Endodermal cell (in vitro differentiated cells): ENCODE measurements around the gene GNAO1. TPM values are rescaled to one million over a fixed set of nuclear protein-coding genes. Genes with fewer than 3 reads are reported as not detected.
A peak's percentile ranks its signal among the peaks of the same experiment; 100 is the strongest.

Experiments used
- DNase-seq: peaks from one replicate; pipeline ENCODE4 v3.0.0-alpha.2; 2017
- H3K27ac ChIP-seq: 2 replicates; pipeline ENCODE4 v1.5.1; 2013; ENCODE audit warnings: mild to moderate bottlenecking, low read depth, low read length, moderate library complexity
- H3K27me3 ChIP-seq: 2 replicates; pipeline ENCODE4 v1.6.1; 2013; ENCODE audit warnings: mild to moderate bottlenecking, low read length, moderate library complexity; ENCODE audit not compliant: insufficient read depth, control insufficient read depth, poor library complexity, severe bottlenecking
- H3K36me3 ChIP-seq: 2 replicates; pipeline ENCODE4 v1.7.0; 2013; ENCODE audit warnings: mild to moderate bottlenecking, low read length, moderate library complexity; ENCODE audit not compliant: control insufficient read depth, insufficient read depth
- H3K4me1 ChIP-seq: one replicate; pipeline ENCODE4 v1.7.0; 2013; ENCODE audit warnings: low read length; ENCODE audit not compliant: control insufficient read depth, insufficient read depth
- H3K4me3 ChIP-seq: 2 replicates; pipeline ENCODE4 v1.5.1; 2013; ENCODE audit warnings: mild to moderate bottlenecking, low read length, moderate library complexity
- H3K9ac ChIP-seq: 2 replicates; pipeline ENCODE4 v1.6.1; 2013; ENCODE audit warnings: mild to moderate bottlenecking, low read length, moderate library complexity; ENCODE audit not compliant: poor library complexity, severe bottlenecking; ENCODE audit errors: extremely low read depth
- H3K9me3 ChIP-seq: 2 replicates; pipeline ENCODE4 v1.6.1; 2013; ENCODE audit warnings: mild to moderate bottlenecking, low read length, moderate library complexity; ENCODE audit not compliant: control insufficient read depth
- H3K27ac Mint-ChIP-seq: 2 replicates; pipeline ENCODE4 v1.8.0; 2020; ENCODE audit warnings: mixed read lengths
- H3K27me3 Mint-ChIP-seq: 2 replicates; pipeline ENCODE4 v1.8.0; 2021; ENCODE audit warnings: mild to moderate bottlenecking, mixed read lengths; ENCODE audit not compliant: insufficient read depth
- H3K36me3 Mint-ChIP-seq: 2 replicates; pipeline ENCODE4 v1.8.0; 2020; ENCODE audit warnings: low read depth, mixed read lengths
- H3K4me1 Mint-ChIP-seq: 2 replicates; pipeline ENCODE4 v1.8.0; 2020; ENCODE audit warnings: mixed read lengths
- H3K4me3 Mint-ChIP-seq: 2 replicates; pipeline ENCODE4 v1.8.0; 2020; ENCODE audit warnings: mild to moderate bottlenecking, moderate library complexity, mixed read lengths
- H3K9me3 Mint-ChIP-seq: 2 replicates; pipeline ENCODE4 v1.8.0; 2020; ENCODE audit warnings: mild to moderate bottlenecking, mixed read lengths
- WGBS, 2 experiments: methylation state at CpG; one replicate each; pipeline versions ENCODE4 v1.1.5 to v1.1.7; 2013; ENCODE audit warnings: missing lambda C conversion rate in 2 of 2, mixed read lengths in 1 of 2; ENCODE audit not compliant: insufficient coverage in 1 of 2, insufficient read length in 1 of 2; 5-methylcytosine and 5-hydroxymethylcytosine counted together
- total RNA-seq, 2 donors: library from RNA; stranded (reverse); fragmentation: NEBNext Ultra II Directional in 1 of 2; extraction: Animal tissue kit (Norgen Biotek cat#: 25700) in 1 of 2; gene quantifications; 2 replicates in 1 of 2; 3 replicates in 1 of 2; pipeline ENCODE4 v1.2.1, GENCODE V29; 2021
- TF ChIP-seq, protein P1 (sequence below): fragments of 200-600 bp; sonication (generic); conservative IDR thresholded peaks from 2 replicates; pipeline ENCODE4 v1.5.0; 2021; ENCODE audit warnings: antibody characterized with exemption, mild to moderate bottlenecking

GNAO1 gene
- total RNA-seq, 2 donors from 2014 or later: 2.7 to 7.1 TPM

DNA sequence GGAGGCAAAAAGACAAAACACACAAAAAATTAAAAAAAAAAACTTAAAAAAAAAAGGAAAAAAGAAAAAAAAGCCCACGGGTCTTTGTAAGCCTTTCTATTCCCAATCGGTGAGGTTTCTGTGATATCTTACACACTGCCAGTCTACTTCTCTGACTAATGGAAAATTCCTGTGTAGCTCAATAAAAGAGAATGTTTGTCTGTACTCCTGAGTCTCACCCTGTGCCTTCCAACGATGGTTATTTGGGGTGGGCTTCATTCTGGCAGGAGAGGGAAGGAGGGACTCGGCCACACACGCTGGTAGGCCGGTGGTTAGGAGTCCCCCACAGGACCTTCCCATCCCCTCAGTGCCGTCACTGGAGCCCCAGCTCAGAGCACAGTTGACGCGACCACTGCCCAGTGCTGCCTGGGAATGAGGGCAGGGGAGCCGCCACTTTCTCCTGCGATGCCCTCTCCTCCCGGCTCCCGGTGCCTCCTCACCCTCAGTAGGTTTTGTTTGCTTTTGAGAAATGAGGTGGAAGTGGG is 166.0 kb downstream of the GNAO1 start:
- Histone ChIP-seq H3K4me3 (peak overlapping the region; percentile 61), H3K27ac (no peak overlapping the region)
- peak overlapping the region; percentile 82 for H3K27ac Mint-ChIP-seq

GRCh38 chr16:56357765-56358322 is 166.6 kb downstream of the GNAO1 start:
- H3K4me1 Mint-ChIP-seq: peaks cover 34% of the 10 kb centered on the region
- H3K27ac ChIP-seq: no peak overlapping the region
- peak overlapping the region; percentile 57 for H3K4me3 Mint-ChIP-seq
- no peaks in the 10 kb centered on the region for H3K27me3 ChIP-seq
- no peaks in the 10 kb centered on the region for H3K27me3 Mint-ChIP-seq
- peak overlapping the region; percentile 2 for H3K27ac Mint-ChIP-seq
- H3K4me3 ChIP-seq: no peak overlapping the region
- 83 to 88% methylated on average over 11 to 13 of the region's 13 CpGs for WGBS, 2 experiments
- H3K9me3 ChIP-seq: no peaks in the 10 kb centered on the region
- peaks cover 11% of the 10 kb centered on the region for H3K36me3 Mint-ChIP-seq
- H3K4me1 ChIP-seq: peaks cover 12% of the 10 kb centered on the region
- TF ChIP-seq, protein P1, sequence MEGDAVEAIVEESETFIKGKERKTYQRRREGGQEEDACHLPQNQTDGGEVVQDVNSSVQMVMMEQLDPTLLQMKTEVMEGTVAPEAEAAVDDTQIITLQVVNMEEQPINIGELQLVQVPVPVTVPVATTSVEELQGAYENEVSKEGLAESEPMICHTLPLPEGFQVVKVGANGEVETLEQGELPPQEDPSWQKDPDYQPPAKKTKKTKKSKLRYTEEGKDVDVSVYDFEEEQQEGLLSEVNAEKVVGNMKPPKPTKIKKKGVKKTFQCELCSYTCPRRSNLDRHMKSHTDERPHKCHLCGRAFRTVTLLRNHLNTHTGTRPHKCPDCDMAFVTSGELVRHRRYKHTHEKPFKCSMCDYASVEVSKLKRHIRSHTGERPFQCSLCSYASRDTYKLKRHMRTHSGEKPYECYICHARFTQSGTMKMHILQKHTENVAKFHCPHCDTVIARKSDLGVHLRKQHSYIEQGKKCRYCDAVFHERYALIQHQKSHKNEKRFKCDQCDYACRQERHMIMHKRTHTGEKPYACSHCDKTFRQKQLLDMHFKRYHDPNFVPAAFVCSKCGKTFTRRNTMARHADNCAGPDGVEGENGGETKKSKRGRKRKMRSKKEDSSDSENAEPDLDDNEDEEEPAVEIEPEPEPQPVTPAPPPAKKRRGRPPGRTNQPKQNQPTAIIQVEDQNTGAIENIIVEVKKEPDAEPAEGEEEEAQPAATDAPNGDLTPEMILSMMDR: peak; percentile 66
- H3K36me3 ChIP-seq: peaks cover 18% of the 10 kb centered on the region
- no peak overlapping the region for H3K9ac ChIP-seq
- DNase-seq: peak; percentile 78
- H3K9me3 Mint-ChIP-seq: no peaks in the 10 kb centered on the region

More for the DNA sequence above, 166.0 kb downstream of the GNAO1 start:
- no peaks in the 10 kb centered on the region for H3K27me3 ChIP-seq
- H3K4me1 ChIP-seq: peaks cover 12% of the 10 kb centered on the region
- H3K36me3 ChIP-seq: peaks cover 13% of the 10 kb centered on the region
- TF ChIP-seq, protein P1: no peak
- Mint-ChIP-seq H3K27me3 (no peaks in the 10 kb centered on the region), H3K9me3 (no peaks in the 10 kb centered on the region), H3K4me3 (peak overlapping the region; percentile 57), H3K4me1 (peaks cover 34% of the 10 kb centered on the region), H3K36me3 (peaks cover 5% of the 10 kb centered on the region)
- 78 to 82% methylated on average over 7 to 11 of the region's 13 CpGs for WGBS, 2 experiments
- H3K9ac ChIP-seq: peak overlapping the region; percentile 49
- H3K9me3 ChIP-seq: no peaks in the 10 kb centered on the region
- peak; percentile 66 for DNase-seq

GRCh38 chr16:56360117-56361008 is 169.1 kb downstream of the GNAO1 start:
- Histone ChIP-seq H3K27ac (no peak overlapping the region), H3K27me3 (no peaks in the 10 kb centered on the region), H3K9me3 (no peaks in the 10 kb centered on the region), H3K4me3 (no peak overlapping the region), H3K4me1 (peaks cover 12% of the 10 kb centered on the region), H3K36me3 (peaks cover 33% of the 10 kb centered on the region), H3K9ac (no peak overlapping the region)
- Mint-ChIP-seq H3K4me3 (no peak overlapping the region), H3K27ac (no peak overlapping the region), H3K36me3 (peaks cover 30% of the 10 kb centered on the region), H3K4me1 (peaks cover 34% of the 10 kb centered on the region), H3K9me3 (no peaks in the 10 kb centered on the region), H3K27me3 (no peaks in the 10 kb centered on the region)
- DNase-seq: peak; percentile 35
- TF ChIP-seq, protein P1: no peak
- 94 to 96% methylated on average over 14 to 15 of the region's 15 CpGs for WGBS, 2 experiments
